Measurements from ENCODE around the gene LPP.

Gene LPP

DNA sequence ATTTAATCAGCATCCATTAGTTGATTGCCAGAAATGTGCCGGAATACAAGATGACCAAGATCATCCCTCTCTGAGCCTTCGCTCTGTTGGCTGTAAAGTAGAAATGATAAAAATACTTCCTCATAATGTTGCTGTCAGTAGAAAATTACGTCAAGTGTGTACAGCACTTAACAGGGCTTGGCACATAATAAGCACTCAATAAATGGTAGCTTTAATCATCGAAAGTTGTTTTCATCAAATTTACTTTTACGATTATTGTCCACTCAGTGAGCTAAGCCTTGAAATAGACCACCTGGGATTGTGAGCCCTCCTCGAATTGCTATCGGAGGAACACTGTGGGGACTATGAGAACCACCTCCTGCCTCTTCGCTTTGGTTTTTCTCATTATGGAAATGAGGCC is 716.5 kb downstream of the LPP start:
- DNase-seq = no peak

DNA sequence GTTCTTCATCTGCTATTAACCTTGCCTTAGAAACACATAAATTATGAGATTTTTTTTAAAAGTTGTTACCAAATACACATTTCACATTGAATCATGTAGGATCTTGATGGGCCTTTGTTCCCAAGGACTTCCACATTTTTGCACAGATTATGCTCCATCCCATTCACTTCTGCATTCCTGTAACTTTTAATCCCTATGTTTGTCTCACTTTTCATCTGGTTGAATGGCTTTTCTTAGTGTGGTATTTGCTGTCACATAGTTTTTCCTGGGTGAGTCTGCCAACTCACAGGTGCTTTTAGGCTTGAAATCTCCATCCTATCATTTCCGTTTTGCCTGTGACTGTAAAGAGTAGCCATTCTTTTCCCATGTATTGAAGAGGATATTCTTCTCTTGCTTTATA is 720.6 kb downstream of the LPP start:
- DNase-seq = no peak

DNA sequence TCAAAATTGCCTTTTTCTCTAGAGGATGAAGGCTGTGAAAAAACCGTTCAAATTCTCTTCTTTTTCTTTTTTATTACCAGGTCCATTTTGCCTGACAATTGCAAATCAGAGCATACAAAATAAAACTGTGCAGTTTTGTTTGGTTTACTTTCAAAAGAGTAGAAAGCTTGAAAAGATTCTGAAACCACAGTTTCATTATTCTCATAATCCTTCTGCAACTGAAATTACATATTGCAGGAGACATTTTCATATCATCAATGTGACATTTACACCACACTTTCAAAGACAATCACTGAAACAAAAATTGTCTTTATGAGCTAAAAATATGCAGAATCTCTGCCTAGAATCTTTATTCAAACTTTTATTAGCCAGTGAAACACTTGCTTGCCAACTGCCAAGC is 721.5 kb downstream of the LPP start:
- DNase-seq = no peak

DNA sequence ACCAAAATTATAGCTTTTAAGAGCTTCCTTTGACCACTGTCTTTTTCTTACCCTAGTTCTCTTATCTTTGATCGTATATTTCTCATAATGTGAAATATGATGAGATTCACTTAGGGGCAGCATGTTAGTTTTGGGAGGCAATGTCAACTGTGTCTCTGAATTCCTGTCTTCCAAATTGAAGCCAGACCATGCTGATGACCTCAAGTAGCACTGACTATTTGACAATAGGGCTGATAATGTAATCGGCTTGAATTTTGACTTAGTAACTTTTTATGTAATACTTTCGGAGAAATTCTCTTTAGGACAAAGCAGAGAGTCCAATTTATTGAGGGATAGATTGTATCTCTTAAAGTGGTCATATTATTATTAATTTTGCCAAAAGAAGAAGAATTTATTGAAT is 722.4 kb downstream of the LPP start:
- DNase-seq = no peak

DNA sequence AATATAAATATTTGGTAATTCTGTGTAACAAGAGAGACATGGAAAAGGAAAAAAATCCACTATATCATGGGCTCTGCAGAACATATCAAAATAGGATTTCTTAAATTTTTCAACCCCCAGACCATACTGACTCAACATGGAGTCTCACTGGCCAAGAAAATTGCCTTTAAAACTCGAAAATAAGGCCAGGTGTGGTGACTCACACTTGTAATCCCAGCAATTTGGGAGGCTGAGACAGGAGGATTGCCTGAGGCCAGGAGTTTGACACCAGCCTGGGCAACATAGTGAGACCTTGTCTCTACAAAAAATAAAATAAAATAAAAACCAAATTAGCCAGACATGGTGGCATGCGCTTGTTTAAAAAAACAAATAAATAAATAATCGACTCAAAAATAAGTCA is 723.4 kb downstream of the LPP start:
- no peak for DNase-seq

DNA sequence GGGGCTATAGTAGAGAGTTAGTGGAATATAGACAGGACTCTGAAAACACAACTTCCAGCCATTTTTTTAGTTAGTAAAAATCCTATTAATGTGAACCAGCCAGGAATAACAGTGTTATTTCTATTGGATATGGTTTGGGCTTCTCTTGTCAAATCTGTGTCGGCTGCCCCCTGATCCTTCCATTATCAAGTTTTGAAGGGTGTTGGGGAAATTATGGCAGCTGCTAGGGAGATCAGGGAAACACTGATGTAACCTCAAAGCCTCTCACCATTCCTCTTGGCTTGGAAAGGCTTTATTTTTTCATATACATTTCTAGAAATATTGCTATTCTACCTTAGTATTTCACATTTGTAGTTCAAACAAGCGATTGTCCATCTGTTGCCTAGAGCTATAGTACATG is 724.1 kb downstream of the LPP start:
- no peak for DNase-seq

DNA sequence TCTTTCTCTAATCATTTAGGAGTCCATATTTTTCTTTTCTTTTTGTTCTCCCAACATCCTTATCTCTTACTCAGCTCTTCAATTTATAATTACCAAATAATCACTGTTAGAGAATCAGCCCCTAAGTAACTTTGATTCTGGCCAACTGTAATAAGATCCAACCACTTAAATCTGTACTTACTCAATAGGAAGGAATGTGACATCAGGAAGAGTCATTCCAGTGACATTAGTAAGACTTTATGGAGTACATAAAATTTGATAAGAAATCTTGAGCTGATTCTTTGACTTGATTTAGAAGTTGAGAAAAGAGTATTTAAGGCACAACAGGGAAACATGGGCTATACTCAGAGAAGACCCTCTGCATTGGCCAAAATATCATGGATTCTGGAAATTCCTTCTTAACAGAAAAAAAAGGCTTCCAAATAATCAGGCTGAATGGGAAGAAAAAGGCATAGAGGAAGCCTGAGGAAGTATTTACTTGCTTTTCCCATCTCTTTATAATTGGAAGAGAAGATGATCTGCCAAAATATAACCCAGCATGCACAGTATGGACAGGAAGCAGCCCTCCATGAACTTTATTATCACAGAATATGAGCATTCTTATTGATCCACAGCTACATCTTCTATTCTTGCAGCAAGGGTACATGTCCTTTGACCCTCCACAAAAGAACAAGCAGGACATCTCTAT is 728.1 kb downstream of the LPP start:
- DNase-seq = no peak

DNA sequence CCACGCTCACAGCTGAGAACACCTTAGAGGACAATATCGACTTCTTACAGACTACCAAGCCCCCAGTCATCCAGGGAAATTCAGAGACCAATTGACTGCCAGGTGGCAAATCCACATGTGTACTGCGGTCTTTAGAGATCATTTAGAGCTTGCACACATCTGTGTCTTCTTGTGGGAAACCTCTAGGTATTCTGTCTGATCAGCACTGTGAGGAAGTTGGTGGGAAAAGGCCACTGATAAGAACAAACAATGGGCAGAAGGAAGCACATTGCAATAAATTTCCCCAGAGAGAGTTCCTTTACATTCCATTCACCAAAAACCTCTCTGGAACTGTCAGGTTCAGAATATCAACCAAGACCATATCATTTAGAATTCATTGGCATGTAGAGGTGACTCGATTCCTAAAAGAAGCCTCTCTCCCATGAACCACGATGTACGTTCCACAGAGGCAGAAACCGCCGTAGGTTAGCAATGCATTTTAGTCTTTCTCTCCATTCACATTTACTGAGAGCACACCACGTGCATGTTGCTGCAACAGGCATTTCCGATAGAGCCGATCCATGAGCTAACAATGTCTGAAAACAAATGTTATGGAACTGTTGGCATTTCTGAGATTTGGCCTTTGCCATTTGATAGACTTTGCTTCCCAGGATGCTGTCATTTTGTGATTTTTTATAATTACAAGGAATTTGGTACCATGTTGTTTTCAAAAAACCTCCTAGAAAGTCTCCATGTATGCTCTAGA is 730.5 kb downstream of the LPP start:
- DNase-seq = no peak

DNA sequence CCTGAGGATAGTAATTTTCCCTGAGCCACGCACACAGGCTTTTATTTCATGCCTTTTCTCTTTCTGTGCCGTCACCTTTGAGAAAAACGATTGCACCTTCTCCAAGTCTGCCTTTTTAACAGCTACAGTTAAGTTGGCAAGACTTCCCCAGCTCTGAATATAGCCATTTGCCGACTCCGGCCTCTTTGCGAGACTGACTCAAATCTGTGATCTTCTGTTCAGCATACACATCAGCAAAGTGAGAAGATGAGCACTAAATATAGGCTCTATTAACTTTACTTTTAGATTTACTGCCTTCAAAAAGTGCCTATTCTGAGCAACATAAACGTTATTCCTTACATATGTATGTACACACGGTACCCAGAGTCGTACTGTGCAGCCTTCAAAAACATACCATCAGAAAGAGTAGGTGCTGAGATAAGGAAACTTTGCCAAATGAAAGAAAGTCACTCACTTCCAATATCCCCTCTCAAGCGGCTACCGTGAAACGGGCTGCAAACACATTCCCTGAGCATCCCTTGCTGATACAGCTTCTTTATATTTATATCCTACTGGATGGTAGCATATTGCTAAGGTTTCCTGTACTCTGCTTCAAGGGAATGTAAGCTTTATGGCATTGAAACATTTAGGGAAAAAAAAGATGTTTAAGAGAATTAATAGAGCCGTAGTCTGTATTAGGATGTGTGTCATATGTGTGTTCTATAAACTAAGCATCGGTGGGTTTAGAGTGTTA is 734.5 kb downstream of the LPP start:
- DNase-seq = no peak

DNA sequence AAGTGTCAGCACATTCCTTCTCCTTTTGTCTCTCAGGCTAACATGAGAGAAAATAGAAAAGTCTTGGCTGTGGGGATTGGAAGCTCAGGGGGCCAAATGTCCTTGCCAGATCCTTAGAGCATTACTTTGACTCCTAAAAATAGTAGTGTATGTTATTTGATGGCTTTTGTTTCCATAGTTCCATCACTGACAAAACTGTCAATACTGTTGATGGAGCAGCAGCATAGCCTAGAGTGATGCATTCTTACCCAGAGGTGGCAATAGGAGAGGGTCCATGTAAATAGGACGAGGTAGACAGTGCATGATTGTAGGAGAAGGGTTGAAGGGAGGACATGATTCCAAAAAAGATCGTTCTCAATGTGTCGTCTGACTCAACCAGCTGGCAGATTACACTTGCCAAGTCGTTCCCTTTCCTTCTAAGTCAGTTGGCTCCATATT is 735.1 kb downstream of the LPP start:
- no peak for DNase-seq

DNA sequence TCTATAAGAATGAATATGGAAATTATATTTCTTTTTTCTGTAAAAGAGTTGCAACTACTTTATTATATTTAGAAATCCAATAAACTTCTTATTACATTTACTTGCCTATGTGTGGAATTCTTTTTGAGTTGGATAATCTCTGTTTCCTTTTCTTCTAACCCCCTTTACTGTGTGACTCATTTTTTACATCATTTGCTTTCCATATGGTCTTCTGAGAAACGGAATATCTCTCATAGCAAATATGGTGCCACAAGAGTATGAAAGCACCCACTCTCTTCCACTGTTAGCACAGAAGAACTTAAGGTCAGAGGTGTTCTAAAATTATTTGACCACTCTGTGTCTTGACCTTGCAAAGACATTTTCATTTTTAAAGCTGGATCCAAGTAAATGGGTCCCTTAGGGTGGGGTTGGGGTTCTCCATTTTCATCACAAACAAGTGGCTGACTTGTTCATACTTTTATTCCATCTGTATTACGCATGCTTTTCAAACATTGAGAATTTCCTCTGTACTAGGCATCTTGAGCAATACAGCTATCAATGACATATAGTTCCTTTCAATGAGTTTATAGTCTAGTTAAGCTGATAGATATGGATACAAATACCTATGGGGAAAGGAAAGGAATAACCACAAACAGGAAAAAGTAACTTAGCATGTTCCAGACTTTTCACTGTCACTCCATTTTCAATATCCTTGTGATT is 736.8 kb downstream of the LPP start:
- no peak for DNase-seq

DNA sequence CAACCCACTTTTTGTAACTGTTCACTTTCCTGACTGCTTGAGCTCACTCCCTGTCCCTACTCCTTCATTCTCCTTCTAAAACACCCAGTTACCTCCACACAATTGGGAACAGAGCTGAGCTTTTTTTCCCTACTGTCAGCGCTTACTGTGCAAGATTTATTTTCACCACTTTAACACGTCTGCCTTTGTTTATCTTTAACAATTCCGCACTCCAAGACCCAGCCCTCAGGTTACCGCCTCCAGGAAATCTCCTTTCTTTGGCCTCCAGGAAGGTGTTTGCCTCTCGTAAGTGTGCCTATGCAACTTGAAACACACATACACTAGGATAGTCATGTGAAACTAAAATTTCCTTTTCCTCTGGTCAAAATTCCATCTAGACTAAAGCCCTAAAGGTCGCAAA is 745.9 kb downstream of the LPP start:
- DNase-seq = no peak

DNA sequence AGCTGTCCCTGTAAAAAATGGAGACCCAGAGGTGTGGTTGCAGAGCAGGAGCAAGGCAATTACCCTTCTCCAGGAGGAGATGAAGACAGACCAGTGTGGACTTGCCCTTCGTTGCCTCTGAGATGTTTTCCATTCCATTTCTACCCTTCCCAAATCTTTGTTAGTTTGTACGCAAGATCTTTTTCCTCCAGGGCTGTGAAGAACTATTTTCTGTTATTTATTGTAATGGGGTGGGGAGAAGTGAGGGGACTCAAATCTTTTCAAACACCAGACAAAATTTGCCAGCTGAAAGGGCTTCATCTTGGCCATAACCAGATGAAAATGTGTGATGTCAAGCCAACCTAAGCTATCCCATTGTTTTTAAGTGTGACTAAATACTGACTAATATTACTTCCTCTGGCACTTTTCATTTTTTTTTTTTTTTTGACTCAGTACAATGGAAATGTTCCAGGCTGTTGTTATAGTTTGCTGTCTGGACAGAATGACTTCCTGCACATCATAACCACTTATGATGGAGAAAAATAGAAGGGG is 746.5 kb downstream of the LPP start:
- no peak for DNase-seq

DNA sequence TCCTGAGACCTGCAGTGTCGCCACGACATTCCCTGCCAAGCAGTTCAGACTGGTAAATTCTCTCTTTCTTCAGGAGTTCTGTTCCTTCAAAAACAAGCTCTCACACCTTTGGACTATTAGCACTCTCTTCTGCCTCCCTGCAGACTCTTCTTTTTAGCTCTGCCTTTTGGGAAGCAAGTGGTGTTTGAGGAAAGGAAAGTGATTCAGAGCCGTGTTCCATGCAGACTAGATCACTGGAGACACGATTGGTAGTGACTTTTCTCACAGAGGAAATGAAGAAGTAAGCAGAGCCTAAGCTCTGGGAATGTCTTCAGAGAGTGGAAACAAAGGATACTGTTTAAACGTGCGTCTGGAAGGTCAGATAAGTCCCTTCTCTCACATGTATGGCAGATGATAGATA is 747.2 kb downstream of the LPP start:
- no peak for DNase-seq

DNA sequence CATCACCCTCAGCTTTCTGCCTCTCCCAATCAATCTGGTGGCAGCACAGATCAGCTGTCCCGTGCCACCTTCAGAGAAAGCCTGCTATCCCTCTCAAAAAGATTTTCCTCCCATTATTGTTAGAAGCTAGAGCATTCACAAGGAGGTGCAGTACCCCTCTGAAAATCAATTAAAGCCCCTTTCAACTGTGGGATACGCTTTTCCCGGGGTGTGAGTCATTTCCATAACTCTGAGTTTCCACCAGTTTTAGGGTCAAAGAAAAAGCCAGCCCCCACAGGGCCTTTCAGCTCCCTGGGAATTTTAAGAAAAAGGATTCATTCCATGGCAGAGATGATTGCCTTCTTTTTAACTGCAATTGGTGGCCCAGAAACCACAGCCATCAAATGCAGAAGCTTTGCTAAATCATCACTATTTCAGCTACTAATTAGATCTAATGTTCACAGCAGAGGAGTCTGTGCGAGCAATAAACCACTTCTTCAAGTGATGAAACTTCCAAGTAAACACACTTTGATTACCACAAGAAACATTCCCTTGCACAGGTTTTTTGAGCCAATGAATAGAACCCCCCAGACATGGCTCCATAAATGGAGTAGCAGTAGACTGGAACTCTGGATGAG is 747.8 kb downstream of the LPP start:
- no peak for DNase-seq

DNA sequence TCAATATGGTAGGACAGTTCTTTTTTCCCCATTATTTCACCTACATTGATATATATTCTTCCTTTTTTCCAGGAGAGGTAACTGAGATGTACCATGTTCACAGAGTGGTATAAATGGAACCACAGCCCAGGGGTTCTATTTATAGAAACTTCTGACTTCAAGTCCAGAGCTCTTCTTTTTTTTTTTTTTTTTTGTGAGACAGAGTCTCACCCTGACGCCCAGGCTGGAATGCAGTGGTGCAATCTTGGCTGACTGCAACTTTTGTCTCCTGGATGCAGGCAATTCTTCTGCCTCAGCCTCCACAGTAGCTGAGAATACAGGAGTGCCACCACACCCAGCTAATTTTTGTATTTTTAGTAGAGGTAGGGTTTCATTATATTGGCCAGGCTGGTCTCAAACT is 750.7 kb downstream of the LPP start:
- DNase-seq = no peak

DNA sequence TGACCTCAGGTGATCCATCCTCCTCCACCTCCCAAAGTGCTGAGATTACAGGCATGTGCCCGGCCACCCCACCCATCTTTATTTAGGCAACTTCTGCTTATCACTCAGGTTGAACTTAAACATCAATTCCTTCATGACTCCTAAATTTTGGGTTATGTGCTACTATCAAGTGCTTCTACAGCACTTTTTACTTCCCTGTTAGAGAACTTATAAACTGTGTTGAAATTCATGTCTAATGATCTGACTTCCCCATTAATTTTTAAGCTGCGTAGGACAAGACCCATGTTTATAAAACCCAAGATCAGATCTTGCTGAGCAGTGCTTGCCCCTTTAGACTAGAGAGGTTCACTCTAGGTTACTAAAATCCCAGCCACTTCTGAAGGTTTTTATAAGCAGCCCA is 751.6 kb downstream of the LPP start:
- no peak for DNase-seq

DNA sequence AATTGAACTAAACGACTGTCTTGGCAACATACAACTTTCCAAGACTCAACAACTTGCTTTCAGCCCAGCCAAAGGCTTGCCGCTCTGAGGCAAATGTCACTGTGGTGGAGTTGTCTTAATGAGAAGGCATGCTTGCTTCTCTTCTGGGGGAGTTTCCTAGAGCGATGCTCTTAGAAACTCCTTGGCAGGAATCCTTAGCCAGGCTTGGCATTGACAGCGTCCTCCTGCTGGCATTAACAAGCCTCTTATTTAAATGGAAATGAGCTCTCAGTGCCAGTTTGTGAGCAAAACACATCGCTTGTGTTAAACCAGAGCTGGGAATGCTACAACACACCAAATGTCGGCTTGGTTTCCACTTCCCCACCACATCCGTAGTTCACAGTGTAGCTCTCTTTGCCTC is 752.3 kb downstream of the LPP start:
- no peak for DNase-seq

DNA sequence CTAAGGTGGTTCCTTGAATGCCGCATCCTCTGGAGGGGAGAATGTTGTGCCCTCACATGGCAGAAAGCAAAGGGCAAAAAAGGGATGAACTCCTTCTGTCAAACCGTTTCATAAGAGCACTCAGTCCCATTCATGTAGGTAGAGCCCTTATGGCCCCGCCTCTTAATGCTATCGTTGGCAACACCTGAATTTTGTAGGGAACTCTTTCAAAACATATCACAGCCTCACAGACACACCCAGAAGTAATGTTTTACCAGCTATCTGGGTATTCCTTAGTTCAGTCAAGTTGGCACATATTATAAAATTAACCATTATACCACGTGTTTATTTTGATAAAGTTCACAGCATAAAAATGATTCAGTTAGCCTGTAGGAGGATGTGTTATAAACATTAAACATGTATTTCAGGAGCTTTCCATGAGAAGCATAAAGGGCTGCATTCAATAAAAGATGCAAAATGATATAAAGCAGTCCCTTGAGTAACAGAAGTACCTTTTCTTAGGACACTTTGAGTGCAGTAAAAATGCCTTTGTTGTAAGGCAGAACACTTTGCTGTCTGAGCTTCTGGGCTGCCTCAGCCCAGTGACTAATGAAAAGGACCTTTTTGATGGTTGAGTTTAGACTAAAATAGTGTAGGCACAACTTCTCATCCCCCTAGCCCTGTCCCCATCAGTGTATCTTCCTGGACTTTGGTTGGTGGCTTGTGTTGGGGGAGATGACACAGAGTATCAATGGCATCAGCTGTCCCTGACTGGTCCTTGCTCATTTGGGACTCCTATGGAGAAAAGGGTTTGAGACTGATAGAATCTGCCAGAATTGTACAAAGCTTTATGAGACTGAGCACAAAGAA is 754.3 kb downstream of the LPP start:
- no peak for DNase-seq

DNA sequence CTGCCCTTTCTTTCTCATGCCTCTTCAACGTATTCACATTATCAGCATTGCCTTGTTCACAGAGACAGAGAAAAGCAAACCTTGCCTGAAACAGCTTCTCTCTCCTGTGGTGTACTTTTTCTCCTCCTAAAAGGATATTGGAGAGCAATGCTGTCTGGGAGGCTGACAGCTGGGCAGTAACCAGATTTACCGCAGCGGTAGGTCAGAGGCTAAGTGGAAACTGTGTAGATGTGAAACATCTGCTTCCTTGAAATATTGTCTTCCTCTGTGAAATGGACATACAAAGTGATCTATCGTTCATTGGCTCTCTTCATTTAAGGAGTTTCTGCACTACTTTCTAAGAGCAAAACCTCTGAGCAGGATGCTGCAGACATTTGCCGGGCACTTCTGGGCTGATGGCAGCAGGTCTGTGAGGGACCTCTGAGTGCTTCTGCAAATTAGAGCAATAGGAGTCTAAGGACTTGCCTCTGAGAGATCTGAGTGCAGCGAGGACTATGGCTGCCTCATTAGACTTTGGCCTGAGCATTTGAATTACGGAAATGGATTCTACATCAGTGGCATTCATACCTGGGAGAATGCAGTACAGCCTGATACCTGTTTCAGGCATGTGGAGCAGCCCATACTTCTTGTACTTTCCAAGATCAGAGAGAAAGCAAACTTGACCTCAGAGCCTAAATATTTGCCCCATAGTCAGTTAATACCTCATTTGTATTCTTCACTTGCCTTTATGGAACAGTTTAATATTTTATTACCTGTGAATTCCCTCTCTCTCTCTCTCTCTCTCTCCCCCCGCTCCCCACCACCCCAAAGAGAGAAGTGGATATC is 757.3 kb downstream of the LPP start:
- no peak for DNase-seq

DNA sequence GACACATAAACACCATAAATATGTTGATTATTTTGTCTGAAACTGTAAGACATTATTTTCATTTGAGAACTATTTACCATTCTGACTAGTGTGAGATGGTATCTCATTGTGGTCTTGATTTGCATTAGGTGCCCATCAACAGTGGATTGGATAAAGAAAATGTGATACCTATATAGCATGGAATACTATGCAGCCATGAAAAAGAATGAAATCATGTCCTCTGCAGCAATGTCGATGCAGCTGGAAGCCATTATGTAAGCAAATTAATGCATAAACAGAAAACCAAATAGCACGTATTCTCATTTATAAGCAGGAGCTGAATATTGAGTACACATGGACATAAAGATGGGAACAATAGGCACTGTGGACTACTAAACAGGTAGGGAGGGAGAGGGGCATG is 759.1 kb downstream of the LPP start:
- no peak for DNase-seq

Measured in NCI-H1092 (cell line).